HG03097 (cell line): ENCODE results near the gene AOAH.
"Not testable (repeated sequence)": the region's sequence is repeated elsewhere in the genome, so short reads cannot be mapped to it uniquely, and the experiment has no call there.

Experiments used
- ATAC-seq: cut with Tn5 transposase; IDR thresholded peaks from one replicate; pipeline ENCODE4 v1.9.1; 2021; ENCODE audit not compliant: unreplicated experiment, low FRiP score

AOAH gene

DNA sequence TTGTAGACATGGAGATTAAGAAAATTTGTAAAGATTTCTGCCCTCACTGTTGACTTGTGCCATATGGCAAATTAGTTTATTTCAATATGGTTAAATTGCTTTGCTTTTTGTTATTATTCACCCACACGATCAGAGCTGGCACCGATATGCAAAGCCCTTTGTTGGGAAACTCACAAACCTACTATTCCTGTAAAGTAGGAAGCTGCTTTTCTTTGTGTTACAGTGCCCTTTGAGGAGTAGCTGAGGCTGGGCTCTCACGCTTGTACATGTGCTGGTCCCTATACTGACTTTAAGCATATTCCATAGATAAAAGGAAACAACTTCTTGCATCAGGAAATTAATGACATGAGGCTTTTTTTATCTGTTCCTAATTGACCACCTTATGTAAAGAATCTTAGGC, 17.6 kb upstream of the AOAH start:
- no peak for ATAC-seq

DNA sequence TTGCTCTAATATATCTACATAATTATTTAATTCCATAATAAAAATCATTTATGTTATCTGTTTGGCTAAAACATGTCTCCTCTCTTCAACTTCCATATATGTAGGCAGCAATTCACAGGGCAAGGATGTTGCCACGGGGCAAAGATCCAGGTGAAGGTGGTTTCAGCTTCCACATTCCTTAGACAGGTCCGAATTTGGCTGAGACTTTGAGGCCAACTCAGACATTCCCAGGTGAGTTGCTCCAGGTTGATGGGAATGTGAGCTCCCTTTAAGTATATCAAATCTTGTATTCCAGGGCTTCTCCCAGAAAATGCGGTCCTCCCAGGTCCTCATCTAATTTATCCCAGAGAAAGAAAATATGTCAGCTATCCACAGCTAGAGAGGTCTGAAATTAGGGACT, 15.1 kb upstream of the AOAH start:
- ATAC-seq = no peak

DNA sequence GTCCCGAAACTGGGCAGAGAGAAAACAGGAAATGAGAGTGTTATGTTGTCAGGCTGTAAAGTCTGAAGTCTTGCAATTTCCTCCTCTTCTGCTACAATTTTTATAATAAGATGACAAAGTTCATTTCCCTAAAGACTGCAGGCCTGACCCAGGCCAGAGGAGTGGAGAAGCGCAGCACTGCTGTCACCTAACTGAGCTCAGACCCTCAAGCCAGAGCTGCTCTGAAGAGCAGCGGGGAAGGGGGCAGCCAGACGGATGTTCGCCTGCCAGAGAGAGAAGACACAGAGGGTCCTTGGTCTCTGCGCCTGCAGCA, 12.6 kb upstream of the AOAH start:
- ATAC-seq = no peak

DNA sequence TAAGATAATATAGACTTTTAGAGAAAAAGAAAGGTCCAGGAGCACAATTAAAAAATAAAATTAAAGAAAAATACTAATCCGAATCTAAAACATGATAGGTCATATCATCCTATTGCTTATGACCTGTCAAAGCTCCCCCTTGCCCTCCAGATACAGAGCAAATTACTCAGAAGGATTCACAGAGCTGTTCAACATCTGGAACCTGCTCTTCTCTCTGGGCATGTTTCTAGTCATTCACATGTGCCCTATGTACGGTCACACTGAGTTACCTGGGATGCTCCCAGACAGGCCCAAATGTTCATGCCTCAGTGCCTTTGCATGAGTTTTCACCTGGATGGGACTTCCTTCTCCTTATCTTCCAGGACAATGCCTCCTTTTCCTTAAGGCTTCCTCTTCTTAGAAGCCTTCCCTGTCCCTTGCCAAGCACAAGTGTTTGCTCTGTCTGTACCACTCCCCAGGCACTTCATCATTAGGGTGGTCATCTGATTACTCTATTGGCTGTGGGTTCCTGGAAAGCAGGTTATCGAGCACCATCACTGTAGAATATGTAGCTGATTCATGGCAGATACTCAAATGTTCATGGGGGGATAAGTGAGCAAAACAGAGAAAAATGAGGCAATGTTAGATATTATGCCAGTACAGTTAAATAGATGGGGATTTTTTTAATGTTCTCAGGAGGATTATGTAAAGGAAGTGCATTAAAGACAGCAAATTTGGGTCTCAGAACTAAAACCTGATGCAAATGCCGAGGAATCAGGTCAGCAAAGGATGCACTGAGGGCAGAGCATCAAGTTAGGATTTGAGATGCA, 12.0 kb upstream of the AOAH start:
- peak; percentile 86 for ATAC-seq

DNA sequence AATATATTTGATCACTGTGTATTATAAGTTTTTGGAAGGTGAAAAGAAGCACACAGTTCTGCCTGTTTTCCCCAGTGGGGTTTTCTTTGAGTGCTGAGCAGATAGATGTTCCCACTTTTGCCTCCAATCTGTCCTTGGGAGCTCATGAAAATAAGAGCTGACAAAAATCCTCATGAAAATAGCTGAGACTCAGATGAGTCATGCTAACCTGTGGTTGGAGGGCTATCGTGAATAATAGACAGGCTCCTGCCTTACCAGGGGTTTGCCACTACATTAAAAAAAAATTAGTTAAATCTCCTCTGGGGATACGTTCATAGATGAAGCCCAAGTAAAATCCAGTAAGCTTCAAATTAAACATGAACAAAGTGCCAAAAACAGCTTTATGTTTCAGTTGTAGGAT, 10.9 kb upstream of the AOAH start:
- ATAC-seq = no peak

DNA sequence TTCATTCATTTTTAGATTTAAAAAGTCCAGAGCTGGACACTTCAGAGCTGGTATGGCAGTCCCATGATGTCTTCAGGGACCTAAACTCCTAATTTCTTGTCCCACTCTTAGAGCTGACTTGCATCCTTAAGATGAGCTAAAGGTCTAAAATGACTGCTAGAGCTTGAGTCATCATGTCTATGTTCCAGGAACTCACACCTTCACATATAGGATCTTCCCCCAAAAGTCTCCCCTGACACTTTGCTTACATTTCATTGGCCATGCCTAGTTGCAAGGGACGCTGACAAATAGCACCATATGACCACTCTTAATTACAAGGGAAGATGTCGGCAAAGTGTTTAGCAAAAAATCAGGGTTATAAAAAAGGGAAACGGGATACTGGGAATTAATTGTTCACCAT, 10.4 kb upstream of the AOAH start:
- no peak for ATAC-seq

DNA sequence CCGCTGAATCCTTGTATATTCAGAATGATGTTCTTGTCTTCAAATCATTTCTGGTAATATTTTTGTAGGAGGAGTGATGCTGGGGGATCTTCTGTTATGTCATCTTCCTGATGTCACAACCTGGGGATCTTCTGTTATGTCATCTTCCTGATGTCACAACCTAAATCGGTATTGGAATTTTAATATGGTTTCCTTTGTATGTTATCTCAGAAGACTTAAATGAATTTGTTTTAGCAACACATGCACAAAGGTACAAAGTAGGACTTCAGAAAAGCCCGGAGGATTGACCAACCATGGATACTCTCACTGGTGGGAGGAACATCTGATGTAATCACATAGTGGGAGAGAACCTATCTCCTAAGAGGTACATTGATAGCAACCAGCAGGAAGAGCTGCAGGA, 9.1 kb upstream of the AOAH start:
- no peak for ATAC-seq

DNA sequence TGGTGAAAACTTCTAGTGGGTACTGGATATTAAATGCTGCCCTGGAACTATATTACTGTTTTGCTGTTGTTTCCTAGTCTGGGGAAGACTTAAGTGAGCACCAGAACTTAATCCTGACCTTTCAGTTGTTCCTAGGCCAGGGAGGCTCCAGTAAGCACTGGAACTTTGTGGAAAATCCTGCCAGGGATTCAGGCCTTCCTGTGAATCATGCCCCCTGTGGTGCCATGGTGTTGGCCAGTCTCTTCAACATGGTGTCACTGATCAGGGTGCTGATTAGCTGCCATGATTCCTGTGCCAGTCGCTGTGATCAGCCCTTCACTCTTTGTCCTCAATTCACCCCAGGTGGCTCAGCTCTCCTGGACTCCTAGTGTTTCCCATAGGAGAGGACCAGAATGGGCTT, 8.5 kb upstream of the AOAH start:
- ATAC-seq = no peak

DNA sequence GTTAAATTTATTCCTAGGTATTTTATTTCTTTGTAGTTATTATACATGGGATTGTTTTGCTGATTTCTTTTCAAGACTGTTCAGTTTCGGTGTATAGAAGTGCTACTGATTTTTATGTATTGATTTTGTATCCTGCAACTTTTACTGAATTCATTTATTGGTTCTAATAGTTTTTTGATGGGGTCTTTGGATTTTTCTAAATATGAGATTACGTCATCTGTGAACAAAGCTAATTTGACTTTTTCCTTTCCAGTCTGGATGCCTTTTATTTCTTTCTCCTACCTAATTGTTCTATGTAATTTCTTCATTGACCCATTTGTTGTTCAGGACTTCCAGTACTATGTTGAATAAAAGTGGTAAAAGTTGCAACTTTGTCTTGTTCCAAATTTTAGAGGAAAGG, 5.8 kb upstream of the AOAH start:
- no peak for ATAC-seq

DNA sequence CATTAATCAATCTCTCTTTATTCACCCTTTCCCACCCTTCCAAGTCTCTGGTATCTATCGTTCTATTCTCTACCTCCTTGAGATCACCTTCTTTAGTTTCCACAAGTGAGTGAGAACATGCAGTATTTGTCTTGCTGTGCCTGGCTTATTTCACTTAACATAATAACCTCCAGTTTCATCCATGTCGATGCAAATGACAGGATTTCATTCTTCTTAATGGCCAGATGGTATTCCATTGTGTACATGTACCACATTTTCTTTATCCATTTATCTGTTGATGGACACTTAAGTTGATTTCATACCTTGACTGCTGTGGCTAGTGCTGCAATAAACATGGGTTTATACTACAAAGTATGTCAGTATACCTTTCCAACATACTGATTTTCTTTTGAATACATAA, 3.8 kb upstream of the AOAH start:
- no peak for ATAC-seq

DNA sequence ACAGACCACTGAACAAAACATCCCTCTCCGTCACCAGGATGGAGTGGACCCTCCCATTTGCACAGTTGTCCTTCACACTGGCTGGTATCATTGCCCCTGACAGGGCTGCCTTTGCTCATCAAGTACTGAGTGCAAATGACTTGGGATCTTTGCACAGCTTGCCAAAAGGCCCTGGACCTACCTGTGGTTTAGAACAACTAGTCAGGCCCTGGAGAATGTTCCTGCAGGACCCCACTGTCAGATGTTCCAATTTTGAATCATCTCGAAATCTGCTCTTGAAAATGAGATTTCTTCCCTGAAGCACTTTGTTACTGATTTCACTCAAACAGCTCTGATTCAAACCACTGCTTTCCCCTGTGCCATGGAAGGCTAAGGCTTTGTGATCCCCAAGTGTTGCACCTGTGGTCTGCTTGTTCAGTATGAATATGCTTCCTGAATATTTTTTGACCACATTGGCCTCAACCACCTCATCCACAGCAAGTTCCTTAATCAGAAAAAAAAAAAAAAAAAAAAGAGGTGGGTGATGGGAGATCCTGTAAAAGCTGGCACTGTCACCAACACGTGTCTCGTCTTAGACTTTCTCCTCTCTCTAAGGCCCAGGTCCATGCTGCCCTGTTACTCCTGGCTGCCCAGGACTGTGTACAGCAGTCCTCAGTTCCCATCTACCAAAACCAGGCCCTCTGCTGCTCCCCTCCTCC, 2.7 kb upstream of the AOAH start:
- no peak for ATAC-seq

DNA sequence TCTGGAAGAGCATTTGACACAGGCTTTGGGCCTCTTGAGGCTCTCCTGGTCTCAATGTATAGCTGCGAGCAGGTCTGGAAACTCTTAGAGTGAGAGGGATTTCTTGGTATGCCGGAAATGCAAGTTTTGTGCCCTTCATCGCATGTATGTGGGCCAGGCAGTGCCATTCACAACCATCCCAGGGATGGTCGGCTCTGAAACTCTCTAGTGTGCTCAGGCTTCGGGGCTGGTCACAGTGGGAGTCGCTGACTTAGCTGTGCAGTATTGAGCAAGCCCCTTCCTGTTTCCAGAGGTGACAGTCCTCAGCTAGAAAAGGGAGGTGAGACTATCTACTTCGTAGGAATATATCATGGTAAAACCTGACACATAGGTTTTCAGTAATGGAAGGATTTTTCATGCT, 2.0 kb upstream of the AOAH start:
- no peak for ATAC-seq

DNA sequence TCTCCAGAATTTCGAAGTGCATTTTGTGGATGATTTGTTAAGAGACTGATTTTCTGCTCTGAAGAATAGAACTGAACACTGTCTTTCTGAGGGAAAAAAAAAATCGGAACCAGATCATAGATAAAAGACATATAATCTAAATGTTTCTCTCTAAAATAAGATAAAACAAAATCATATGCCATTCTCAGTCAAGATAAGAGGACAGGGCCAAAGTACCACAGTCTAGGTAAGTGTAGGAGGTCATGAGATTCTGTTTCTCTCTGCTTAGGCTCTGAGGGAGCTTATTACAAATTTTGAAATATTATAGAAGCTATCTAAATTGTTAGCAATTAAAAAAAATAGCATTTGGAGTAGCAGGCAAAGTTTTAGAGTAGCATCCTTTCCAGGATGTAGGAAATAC, 702 bp upstream of the AOAH start:
- ATAC-seq = no peak

DNA sequence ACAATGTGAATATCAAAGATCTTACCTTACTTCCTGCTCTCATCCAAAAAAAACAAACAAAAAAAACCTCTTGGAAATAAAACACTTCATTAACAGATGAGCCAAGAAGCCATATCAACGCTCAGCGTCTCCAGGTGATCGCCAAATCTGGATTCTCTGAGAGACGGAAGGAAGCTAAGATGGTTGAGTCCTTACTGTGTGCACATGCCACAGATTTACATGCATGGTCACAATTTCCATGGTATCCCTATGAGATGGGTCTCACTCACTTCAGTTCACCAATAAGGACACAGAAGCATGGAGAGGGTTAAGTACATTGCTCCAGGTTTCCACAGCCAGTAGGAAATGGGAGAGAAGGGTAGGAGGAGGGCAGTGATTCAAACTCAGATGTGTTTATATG, 1.0 kb downstream of the AOAH start:
- no peak for ATAC-seq

DNA sequence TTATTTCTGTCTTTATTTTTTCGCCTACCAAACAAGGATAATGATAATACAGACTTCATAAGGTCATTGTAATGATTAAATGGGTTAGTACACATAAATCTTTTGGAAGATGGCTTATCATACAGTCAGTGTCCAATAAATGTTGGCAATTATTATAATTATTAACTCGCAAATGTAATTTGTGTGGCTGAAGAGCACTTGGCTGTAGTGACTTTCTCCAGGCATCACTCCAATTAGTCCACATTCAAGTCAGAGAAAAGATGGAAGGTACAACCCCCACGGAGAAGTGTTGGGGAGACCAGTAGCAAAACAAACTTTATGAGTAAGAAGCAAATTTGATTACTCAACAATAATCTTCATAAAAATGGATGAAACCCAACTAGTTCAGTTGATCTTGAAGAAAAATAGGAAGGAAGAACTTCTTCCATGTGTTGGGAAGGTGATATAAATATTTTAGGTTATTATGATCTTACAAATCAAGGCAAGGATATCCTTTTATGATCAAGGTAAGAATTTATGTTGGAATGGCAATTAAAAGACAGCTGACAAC, 5.1 kb downstream of the AOAH start:
- no peak for ATAC-seq

DNA sequence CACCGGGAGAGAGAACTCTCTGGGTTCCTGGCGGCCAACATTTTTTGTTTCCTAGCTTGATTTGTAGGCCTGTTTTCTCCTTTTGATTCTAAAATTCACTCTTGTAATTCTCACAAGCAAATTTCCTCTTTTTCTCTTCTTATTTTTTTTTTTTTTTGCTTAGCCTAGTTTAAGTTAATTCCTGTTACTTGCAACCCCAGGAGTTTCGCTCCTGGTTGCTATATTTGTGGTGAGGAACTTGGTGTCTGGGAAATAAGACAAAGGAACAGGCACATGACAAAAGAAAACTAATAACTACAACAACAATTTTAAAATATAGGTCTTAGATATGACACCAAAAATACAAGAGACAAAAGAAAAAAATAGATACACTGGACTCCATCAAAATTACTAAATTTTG, 6.7 kb downstream of the AOAH start:
- no peak for ATAC-seq

DNA sequence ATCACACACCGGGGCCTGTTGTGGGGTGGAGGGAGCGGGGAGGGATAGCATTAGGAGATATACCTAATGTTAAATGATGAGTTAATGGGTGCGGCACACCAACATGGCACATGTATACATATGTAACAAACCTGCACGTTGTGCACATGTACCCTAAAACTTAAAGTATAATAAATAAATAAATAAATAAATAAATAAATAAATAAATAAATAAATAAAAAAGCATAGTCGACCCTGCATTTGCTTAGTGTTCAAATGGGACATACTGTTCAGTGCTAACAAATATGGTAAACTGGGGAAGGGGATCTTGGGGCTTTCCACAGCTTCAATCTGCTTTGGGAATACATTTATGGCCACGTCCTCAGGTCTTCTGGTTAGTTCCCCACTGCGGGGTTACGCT, 7.5 kb downstream of the AOAH start:
- not testable (repeated sequence) for ATAC-seq

DNA sequence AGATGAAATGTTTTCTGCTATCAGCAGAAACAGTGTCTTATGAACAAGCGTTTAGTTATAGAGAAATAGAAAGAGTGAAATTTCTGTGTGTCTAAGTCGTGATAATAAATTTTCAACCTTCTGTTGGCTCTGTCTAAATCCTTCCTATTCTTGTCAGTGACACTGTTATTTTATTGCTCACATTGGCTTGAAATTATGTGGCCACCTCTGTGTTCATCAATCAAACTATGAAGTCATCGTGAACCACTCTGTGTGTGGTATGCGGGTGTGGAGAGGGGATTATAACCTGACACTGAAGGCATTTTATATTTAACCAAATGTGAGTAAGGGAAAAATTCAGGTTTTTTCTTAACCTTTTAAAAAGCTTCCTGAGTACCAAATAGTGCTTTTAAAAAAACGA, 12.3 kb downstream of the AOAH start:
- no peak for ATAC-seq

DNA sequence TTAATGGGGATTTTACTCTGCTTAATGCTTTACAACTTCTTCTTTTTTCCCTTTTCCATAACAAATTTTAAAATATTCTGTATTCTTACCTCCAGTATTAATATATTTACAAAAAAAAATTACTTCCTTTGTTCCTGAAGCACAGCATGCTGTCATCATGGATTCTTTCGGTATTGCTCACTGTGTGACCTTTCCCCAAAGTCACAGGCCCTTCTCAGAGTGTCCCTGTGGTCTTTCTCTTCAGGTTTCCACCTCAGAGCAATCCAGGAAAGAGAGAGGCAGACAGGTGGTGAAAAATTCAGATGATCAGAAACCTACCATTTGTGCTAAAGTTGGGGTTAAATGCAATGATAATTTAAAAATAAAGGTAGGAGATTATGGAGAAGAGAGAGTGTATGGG, 13.0 kb downstream of the AOAH start:
- ATAC-seq = no peak

DNA sequence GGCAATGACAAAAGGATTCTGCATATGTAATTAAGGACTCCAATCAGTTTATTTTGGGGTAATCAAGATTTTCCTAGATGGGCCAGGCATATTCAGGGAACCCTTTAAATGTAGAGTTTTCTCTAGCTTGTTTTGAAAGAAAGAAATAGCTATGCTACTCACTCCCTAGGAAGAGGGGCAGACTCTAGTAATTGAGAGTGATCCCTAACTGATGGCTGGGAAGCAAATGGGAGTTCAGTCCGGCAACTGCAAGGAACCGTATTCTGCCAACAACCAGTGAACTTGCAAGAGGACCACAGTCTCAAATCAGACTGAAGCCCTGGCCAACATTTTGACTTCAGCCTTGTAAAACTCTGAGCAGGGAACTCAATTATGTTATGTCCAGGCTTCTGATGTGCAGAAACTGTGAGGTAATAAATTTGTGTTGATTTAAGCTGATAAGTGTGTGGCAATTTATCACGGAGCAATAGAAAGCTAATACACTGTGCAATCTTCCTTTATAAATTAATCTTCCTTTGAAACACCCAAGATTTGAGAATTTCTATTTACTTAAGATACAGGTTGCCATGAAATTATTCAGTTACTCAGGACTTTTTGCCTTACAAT, 14.0 kb downstream of the AOAH start:
- ATAC-seq = no peak

DNA sequence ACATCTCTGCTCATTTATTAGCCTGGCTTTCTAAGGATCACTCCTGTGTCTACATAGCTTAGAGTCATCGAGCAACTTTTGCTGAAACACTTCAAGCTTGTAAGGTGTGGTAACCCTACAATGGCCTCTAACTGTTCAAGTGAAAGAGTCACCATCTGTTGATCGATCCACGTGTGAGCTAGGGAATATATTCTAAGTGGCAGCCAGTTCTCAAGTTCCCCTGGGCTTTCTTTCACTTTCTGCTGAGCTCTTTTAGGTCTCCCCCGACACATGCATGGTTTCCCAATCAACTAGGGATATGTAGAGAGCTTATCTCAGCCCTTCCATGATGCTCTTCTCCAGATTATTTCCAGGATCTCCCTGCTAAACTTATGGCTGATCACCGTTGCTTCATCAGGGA, 15.5 kb downstream of the AOAH start:
- ATAC-seq = no peak

DNA sequence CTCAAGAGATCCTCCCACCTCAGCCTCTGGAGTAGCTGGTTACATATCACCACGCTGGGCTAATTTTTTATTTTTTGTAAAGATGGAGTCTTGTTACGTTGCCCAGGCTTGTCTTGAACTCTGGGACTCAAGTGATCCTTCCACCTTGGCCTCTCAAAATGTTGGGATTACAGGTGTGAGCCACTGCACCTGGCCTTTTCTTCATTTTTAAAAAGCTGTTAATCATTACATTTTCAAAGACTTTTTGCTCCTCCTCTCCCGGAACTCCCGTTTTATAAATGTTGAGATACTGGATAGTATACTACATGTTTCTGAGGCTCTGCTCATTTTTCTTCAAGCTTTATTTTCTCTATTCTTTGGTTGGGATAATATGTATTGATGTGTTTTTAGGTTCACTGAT, 16.4 kb downstream of the AOAH start:
- no peak for ATAC-seq
